Measurements from ENCODE around the gene ADGRG7.
"Not testable (repeated sequence)": the region's sequence is repeated elsewhere in the genome, so short reads cannot be mapped to it uniquely, and the experiment has no call there.

Gene ADGRG7

DNA sequence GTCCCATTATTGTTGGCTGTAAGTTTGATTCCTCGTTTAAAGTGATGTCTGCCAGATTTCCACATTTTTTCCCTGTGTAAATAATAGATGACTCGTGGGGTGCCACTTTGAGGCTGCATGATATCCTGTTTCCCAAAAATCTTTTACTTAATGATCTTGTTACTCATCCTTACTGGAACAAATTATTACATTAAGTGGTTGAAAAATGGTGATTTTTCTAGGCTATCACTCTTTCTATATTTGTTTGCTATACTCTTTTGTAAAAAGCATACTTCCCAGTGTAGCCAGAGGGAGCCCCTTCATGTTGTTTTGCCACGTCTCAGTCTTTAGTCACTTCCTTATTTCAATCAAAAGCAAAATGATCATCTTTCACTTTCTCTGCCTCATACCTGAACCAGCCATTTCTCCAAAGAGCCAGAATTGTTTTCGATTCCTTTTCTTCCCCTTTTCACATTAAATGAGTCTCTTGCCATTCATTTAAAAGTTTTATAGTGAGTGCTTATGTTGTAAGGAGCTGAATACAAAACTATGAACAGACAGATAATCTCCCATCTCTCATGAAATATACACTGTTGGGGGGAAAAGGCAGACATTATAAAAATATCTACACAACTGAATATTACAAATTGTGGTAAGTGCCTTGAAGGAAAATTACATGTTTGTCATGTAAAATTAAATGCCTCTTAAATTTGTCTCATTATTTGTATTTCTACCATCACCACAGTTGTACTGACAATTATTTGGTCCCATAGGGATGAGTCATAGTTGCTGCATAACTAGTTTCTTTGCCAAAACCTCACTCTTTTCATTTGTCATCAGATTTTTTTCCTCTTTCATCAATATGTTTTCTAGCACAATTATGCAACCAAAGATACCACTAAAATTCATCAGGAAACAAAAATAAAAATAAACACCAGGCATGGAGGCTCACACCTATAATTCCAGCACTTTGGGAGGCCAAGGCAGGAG lies 41.5 kb downstream of the ADGRG7 start:
- DNase-seq = no peak

DNA sequence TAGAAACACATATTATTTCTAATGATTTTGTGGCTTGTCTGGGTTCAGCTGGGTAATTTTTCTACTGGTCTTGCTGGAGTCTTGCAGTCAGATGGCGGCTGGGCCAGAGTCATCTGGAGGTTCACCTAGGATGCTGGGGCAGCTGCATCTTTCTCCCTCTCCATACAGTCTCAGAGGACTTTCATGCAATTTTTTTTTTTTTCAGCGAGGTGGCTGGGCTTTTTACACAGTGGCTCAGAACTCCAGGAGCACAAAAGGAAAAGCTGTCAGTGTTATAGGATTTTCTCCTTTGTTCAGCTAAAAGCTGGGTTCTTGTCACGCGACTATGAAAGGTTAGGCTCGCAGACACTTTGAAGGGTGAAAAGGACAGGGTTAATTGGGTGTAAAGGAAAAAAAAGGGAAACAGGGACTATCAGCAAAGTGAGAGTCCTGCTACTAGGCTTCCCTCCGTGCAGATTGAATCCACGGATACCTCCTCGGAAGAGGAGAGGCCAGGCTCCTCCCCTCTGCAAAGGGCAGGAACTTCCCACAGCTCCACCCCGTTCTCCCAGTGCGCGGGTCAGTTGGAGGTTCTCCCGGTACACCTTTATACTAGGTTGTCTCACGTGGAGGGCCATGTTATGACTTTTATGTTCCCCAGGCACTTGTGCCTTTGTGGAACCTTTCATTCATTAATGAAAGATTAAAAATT lies 44.3 kb downstream of the ADGRG7 start:
- DNase-seq = no peak

DNA sequence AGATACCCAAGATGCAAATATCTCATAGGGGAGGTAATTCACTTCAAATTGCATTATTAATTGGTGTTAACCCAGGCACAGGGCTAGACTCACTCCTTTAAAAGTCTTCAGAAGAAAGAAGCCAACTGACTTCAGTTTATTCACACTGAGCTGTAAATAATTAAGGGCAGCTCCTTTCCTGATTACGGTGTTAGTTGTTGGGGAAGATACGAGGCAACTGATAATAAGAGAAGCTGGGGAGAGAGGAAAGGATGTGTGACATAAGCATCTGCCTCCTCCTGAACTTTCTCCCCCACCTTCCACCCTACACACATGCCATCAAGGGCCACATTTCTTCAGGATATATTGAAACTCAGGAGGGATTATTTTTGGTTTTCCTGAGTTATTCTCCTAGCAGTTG lies 47.5 kb downstream of the ADGRG7 start:
- no peak for DNase-seq

DNA sequence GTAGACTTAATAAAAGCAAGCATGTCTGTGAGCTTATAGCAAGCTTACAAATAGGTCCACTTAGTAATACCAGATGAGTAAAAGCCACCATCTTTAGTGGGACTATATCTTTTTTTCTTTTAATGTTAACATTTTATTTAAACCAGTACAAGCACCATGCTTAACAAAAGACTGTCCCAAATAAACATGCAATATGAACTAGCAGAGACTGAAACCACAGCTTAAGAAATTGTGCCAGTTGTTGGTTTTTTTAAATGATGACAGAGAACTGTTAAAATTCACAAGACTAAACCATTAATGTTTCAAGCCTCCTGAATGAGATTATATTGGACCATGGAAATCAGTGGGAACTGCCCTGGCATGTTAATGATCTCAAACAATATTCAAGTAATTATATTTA lies 51.9 kb downstream of the ADGRG7 start:
- not testable (repeated sequence) for DNase-seq

DNA sequence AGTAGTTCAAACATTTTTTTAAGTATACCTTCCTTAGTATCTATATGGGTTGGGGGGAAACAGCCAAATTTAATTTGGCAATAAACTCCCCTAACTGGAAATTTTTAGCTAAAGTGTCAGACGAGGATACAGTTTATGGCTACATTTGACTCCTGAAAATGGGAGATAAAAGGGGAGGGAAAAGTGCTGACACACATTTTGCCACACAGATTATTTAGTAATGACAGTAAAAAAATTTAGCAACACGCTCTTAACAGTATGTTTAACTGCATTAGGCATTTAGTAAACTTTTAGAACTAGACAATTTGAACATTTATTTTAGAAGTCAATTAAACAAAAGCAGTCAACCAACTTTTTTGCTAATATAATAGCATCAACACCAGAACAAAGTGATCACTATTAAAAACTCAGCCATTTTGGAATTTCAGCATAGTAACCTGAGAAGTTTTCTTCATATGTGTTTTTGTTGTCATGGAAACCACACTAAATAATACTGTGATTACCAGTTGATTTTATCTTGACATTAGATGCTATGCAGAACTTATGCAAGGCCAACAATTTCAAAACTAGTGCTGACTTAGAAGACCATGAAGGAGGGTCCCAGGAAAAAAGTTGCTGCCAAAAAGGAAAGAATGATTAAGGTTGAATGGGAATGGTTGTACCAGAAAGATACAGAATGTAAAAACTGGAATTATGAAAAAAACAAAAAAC lies 52.9 kb downstream of the ADGRG7 start:
- DNase-seq = no peak

DNA sequence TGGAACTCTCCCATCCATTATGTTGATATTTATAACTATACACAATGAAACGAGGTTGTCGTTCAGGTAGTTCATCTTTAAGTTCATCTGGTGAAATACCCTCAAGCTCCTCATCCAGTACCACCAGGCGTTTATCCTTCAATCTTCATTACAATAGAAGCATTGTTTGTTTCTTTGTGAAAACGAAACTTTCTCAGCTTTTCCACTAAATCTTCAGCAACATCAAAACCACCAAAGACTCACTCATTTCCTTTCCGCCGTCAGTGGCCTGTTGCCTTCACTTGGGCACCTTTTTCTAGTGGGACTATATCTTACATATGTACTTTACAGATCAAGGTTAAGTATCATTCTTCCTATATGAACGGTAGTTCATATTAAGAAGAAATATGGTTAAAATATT lies 55.8 kb downstream of the ADGRG7 start:
- no peak for DNase-seq

DNA sequence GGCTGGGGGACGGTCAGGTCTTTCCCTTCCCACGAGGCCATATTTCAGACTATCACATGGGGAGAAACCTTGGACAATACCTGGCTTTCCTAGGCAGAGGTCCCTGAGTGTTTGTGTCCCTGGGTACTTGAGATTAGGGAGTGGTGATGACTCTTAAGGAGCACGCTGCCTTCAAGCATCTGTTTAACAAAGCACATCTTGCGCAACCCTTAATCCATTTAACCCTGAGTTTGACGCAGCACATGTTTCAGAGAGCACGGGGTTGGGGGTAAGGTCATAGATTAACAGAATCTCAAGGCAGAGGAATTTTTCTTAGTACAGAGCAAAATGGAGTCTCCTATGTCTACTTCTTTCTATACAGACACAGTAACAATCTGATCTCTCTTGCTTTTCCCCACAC lies 57.3 kb downstream of the ADGRG7 start:
- DNase-seq = not testable (repeated sequence)

DNA sequence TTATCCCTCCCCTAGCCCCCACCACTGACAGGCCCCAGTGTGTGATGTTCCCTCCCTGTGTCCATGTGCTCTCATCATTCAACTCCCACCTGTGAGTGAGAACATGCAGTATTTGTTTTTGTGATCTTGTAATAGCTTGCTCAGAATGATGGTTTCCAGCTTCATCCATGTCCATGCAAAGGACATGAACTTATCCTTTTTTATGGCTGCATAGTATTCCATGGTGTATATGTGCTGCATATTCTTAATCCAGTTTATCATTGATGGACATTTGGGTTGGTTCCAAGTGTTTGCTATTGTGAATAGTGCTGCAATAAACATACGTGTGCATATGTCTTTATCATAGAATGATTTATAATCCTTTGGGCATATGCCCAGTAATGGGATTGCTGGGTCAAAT lies 57.9 kb downstream of the ADGRG7 start:
- not testable (repeated sequence) for DNase-seq

DNA sequence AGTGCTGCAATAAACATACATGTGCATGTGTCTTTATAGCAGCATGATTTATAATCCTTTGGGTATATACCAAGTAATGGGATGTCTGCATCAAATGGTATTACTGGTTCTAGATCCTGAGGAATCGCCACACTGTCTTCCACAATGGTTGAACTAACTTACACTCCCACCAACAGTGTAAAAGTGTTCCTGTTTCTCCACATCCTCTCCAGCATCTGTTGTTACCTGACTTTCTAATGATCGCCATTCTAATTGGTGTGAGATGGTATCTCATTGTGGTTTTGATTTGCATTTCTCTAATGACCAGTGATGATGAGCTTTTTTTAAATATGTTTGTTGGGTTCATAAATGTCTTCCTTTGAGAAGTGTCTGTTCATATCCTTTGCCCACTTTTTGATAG lies 61.6 kb downstream of the ADGRG7 start:
- DNase-seq = not testable (repeated sequence)

DNA sequence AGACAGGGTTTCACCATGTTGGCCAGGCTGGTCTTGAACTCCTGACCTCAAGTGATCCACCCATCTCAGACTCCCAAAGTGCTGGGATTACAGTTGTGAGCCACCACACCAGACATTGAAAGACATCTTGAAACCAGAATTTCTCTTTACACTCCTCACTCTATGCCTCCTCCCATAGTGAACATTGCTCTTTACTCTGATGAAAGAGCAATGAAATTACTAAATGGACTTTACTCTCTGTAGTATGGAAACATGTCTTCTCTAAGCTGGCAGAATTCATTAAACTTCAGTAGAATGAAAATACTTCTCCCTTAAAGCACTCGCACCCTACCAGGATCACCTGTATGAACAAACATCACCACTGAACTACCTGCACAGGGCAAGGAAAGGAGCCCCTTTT lies 72.1 kb downstream of the ADGRG7 start:
- DNase-seq = no peak

DNA sequence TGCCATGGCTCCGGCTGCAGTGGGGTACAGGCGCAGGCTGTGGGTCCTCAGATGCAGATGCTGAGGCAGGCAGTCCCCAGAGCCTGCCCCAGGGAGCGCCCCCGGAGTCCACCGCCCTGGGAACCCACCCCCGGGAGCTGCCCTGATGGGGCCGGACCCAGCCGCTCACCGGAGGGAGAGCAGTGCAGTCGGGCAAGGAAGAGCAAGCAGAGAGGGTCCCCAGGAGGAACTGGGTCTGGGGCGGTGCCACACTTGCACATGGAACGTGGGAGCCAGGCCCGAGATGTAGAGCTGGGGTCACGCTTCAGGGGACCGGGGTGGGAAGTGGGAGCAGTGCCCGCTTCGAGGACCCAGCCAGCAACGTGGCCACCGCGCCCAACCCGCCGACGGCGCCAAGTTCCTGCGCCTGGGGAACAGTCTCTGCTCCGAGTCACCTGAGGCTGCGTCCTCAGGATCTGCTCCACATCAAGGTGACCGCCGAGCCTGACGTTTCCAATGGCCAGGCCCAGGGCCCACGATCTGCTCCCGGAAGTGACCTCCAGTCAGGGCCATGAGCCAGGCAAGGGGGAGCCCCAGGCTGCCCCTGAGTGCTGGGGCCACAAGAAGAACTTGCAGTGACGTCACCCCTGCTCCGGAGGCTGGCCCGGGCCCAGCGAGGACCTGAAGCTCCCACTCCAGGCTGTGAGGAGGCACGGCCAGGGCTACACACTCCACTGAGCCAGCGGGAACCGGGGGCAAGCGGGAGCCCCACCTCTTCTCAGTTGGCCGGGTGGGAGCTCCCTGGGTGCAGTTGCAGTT lies 72.9 kb downstream of the ADGRG7 start:
- DNase-seq = no peak

DNA sequence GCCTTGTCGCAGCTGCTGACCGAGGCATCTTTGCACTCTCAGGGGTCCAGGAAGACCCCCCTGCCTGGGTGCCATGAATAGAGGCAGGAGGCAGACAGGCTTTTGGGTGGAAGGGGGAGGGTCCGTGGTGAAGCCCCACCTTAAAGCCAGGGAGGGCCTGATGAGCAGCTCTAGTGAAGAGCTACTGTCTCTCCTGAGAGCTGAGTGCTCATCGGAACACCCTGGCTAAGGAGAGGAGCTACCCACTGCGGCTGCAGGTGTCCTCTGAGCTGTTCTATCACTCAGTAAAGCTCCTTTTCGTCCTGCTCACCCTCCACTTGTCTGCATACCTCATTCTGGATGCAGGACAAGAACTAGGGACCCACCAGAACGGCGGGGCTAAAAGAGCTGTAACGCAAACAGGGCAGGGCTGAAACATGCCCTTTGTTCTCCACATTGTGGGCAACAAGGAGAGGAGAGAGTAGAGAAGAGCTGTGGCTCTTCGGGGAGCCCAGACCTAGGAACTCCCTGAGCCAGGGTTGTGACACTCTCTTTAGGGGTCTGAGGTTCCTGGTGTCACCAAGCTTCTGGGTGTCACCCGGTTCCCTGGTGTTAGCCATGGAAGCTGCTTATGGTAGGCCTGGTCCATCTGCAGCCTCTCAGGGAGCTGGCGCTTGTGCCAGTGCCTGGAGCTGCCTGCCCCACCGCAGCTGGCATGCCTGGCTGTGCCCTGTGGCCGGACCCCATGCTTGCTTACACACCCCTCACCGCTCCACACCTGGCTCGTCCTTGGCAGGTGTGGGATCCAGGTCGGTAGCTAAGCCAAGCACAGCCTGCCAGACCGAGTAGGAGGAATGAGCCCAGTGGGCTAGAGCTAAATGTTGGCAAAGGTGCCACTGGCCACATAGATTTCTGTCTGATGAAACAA lies 73.7 kb downstream of the ADGRG7 start:
- no peak for DNase-seq

DNA sequence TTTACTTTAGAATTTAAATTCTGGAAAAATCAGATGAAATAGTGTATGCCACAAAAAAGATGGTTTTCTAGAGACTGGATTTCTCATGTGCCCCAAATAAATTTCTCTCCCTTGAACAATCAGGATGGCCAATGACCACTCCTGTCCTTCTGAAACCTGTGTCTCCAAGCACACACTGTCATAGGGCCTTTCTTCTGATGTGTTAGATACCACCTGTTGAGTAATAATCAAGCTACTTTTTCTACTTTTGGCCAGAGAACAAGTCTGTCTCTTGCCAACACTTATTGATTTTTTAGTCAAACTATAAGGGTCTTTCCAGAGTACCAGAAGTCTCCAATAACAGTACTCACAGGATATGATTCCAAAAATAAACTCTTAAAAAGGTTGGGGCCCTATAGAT lies 83.8 kb downstream of the ADGRG7 start:
- DNase-seq = no peak

DNA sequence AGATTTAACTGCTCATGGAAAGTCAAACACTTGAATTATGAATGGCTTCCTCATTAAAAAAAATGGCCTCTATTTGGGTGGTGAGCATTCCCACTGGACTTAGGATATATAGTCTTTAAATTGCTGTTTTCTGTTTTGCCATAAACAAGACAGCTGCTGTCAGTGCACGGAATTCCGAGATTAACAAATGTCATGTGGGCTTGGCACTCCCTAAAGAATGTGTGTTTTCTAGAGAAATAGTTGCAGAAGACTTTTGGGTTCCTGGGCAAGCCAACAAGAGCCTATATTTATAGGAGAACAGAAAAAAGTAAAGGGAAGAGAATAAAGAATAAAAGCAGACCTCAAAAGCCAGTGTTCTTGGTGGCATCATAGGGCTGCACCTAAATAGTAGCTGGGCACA lies 86.3 kb downstream of the ADGRG7 start:
- no peak for DNase-seq

DNA sequence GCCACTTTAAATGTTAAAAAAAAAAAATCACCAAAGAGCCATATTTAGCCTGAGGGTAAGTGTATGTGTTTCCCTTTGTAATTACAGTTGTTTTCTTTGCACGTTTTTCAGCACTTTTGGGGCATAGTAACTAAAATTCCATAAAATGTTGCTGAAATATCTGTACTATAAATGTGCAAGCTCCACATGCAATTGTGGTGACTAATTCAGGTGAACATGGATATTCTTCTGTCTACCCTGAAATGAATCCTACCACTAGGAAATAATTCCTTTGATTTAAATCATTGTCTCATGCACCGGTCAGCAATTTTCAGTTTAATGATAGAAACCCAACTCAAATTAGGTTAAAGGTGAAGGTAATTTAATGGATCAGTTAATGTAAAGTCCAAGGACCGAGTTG lies 86.8 kb downstream of the ADGRG7 start:
- no peak for DNase-seq

DNA sequence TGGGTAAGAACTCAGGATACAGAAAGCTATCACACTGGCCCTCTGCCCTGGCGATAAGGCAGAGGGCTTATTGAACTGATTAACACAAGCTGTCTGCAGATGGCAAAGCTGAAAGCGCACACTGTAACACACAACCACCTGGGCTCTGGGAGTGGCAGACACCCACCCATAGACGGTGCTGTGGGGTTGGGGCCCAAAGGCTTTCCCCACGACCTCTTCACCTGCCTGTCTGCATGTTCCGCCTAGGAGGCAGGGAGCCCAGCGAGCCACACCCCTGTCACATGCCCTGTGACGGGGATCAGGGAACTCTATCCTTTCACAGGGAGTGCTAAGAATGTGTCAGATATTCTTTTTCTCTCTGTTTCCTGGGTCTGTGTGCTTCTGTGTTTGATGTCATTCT lies 87.8 kb downstream of the ADGRG7 start:
- DNase-seq = no peak

DNA sequence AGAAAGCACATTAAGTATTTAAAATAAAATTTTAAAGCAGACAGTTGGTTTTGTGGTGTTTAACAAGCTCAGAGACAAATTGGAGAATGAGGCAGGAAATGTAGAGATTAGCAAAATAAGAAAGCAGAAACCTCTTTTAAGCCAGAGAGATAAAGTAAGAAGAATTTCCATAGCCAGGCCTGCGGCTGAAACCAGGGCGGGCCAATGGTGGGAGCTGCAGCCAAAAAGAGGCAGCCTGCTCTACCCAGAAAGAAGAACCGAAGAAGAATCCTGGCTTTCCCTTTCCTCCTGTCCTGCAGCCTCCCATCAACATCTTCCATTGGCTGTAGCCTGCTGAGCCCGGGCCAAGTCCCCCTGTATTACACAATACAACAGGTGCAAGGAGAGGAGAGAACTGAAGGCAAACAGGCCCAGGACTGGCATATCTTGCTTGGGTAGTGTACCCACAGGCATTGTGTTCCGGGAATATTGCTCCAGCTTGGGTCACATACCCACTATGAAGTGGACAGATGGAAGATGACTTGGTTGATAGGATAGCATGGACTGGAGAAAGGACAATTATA lies 88.4 kb downstream of the ADGRG7 start:
- DNase-seq = no peak

DNA sequence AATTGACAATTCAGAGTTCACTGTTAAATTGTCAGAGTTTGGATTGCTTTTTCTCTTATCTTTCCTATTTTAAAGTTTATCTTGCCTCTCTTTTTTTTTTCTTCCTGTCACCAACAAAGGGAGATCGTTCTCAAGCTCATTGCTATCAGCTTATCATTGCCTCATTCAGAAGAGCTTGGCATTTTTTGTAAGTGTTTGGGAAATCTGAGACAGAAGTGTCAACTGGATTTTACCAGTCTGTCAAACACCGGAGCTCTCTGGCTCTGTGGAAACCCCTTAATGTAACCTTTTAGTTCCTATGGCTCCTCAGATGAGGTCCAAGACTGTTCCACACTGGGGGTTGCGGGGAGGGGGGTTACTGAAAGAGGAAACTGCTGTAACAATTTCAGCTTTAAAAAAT lies 89.3 kb downstream of the ADGRG7 start:
- no peak for DNase-seq

DNA sequence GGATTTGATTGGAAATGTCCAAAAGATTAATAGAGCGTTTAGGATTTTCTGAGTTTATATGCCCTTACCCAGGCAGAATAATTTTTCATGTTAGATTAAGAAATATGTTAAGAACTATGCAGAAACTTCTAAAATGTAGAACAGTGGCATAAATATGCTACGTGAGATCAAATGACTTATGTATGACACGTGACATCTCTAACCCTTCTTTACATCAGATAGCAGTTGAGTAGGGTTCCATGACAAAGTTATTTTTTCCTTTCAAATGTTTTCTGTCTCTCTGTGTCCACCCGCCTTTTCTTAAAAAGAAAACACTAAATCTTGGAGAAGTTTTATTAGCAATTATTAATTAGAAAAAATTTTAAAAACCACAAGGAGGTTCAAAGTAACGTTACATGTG lies 91.3 kb downstream of the ADGRG7 start:
- DNase-seq = no peak

DNA sequence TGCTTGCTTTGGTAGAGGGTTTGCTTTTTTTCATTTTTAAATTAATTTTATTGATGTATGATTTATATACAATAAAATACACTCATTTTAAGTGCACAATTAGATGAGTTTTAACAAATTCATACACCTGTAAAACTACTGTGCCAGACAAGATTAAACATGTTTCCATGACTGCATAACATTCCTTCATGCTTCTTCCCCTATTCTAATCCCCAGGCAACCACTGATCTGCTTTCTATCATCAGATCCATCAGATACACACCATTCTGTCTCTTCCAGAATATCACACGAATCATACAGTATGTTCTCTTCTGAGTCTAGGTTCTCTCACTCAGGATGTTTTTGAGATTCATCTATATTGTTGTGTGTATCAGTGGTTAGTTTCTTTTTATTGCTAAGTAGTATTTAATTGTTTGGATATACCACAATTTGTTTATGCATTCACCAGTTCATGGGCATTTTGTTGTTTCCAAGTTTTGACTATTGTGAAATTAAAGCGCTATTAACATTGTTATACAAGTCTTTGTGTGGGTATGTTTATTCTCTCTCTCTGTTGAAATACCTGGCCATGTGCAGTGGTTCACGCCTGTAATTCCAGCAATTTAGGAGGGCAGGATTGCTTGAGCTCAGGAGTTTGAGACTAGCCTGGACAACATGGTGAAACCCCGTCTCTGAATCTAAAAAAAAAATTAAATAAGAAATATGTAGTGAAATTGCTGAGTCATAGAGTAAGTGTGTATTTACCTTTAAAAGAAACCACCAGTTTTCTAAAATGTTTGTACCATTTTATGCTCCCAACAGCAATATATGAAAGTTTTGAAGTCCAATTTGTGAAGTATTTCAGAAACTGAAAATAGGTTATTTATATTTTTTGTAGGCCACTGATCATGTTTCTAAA lies 92.9 kb downstream of the ADGRG7 start:
- no peak for DNase-seq
